22Rv1 (cell line): ENCODE results near the gene PODXL2.

Source experiments
- ZFX ChIP-seq: fragments of 450-650 bp; IDR thresholded peaks from 2 replicates; pipeline ENCODE4 v1.6.1; 2017; ENCODE audit warnings: antibody characterized with exemption, borderline replicate concordance
- TF ChIP-seq, protein P1 (sequence below): fragments of 450-650 bp; IDR thresholded peaks from 2 replicates; pipeline ENCODE4 v1.5.1; 2017; ENCODE audit warnings: mild to moderate bottlenecking

DNA sequence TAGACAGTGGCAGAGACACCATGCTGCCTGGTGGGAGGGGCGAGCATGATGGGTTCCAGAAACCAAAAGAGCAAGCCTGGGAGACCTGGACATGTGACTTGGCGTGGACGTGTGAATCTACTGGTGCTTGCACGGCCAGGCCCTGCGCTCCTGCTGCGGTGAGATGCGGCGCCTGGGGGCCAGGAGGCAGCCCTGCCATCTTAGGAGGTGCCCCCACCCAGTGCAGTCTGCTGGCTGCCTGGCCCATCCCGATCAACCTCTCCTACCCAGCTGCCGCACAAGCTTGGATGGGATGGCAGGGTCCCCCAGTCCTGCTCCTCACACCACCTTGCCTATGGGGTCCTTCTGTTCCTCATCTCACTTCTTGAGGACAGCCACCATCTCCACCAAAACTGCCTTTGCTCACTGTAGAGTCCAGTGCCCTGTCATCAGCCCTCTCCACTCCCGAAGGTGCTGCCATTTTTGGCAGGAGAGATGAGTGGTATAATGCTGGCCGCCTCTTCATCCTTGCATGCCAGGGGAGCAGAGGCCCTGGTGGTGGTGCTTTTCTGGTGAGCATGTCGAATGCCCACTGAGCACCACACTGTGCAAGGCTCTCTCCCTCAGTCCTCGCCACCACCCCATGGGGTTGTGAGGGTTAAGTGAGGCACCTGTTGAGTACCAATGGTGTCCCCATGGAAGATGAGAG lies 40.7 kb downstream of the PODXL2 start:
- TF ChIP-seq, protein P1, sequence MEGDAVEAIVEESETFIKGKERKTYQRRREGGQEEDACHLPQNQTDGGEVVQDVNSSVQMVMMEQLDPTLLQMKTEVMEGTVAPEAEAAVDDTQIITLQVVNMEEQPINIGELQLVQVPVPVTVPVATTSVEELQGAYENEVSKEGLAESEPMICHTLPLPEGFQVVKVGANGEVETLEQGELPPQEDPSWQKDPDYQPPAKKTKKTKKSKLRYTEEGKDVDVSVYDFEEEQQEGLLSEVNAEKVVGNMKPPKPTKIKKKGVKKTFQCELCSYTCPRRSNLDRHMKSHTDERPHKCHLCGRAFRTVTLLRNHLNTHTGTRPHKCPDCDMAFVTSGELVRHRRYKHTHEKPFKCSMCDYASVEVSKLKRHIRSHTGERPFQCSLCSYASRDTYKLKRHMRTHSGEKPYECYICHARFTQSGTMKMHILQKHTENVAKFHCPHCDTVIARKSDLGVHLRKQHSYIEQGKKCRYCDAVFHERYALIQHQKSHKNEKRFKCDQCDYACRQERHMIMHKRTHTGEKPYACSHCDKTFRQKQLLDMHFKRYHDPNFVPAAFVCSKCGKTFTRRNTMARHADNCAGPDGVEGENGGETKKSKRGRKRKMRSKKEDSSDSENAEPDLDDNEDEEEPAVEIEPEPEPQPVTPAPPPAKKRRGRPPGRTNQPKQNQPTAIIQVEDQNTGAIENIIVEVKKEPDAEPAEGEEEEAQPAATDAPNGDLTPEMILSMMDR, result no peak
- no peak for TF ChIP-seq ZFX
